ENCODE data around the gene ANKS3.

Gene ANKS3

DNA sequence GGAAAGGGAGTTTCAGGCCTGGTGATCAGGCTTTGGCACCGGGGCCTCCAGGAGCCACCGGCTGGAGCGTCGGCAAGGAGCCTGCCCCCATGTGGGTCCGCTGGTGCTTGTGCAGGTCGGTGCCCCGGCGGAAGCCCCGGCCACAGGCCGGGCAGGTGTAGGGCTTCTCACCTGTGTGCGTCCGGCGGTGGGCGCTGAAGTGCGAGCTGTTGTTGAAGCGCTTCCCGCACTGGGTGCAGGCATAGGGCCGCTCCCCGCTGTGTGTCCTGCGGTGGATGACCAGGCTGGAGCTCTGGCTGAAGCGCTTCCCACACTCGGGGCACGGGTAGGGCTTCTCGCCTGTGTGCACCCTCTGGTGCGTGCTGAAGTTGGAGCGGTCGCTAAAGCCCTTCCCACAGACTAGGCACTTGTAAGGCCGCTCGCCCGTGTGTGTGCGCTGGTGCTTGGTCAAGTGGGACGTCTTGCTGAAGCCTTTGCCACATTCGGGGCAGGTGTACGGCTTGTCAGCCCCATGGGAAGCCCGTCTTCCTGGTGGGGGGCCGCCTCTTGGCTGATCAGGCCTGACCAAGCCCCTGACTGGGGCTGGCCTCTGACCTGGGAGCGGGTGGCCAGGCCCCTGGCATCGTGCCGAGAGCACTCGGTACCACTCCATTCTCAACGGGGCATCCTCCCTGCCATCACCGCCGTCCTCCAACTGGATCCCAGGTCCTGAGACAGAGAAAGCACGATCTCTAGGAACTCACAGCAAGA lies 18.5 kb upstream of the ANKS3 start:
- H3K4me1 ChIP-seq (ENCODE audit: insufficient read depth, low read length) = no peaks in the 10 kb centered on the region
- no peaks in the 10 kb centered on the region for H3K27me3 ChIP-seq (ENCODE audit: insufficient read depth, low read length)
- H3K27ac ChIP-seq (ENCODE audit: low read depth, low read length) = no peak overlapping the region
- peaks cover 4% of the 10 kb centered on the region; the same call in 1 of the 2 replicates for H3K9me3 ChIP-seq (ENCODE audit: insufficient read depth, low read depth, low read length)
- whole genome bisulfite sequencing = 96% methylated on average over 44 of the region's 44 CpGs
- peaks cover 56% of the 10 kb centered on the region for H3K36me3 ChIP-seq (ENCODE audit: insufficient read depth, low read length)
- no peak overlapping the region for H3K4me3 ChIP-seq (ENCODE audit: low read length)
- H3K9ac ChIP-seq (ENCODE audit: low read depth, low read length) = no peak overlapping the region

DNA sequence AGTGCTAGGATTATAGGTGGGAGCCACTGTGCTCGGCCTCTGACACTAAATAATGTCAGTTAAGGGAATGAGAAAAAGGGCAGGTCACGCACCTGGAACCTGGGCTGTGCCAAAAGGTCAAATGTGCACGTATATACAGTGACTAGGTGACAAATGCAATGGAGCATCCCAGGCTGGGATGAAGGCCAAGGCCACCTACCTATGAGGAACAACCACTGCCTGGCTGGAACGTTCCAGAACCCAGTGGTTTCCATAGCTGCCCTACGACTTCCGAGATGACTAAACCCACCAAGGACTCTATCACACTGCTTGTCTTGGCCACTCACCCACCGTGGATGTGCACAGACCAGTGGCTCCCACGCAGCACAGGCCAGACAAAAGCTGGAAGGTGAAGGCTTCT lies 16.8 kb upstream of the ANKS3 start:
- Histone ChIP-seq H3K27ac (ENCODE audit: low read depth, low read length) (no peak overlapping the region), H3K4me3 (ENCODE audit: low read length) (no peak overlapping the region), H3K9me3 (ENCODE audit: insufficient read depth, low read depth, low read length) (peaks cover 4% of the 10 kb centered on the region; the same call in 1 of the 2 replicates), H3K4me1 (ENCODE audit: insufficient read depth, low read length) (no peaks in the 10 kb centered on the region), H3K9ac (ENCODE audit: low read depth, low read length) (no peak overlapping the region), H3K36me3 (ENCODE audit: insufficient read depth, low read length) (peaks cover 45% of the 10 kb centered on the region), H3K27me3 (ENCODE audit: insufficient read depth, low read length) (no peaks in the 10 kb centered on the region)
- WGBS = 96% methylated on average over 8 of the region's 8 CpGs

DNA sequence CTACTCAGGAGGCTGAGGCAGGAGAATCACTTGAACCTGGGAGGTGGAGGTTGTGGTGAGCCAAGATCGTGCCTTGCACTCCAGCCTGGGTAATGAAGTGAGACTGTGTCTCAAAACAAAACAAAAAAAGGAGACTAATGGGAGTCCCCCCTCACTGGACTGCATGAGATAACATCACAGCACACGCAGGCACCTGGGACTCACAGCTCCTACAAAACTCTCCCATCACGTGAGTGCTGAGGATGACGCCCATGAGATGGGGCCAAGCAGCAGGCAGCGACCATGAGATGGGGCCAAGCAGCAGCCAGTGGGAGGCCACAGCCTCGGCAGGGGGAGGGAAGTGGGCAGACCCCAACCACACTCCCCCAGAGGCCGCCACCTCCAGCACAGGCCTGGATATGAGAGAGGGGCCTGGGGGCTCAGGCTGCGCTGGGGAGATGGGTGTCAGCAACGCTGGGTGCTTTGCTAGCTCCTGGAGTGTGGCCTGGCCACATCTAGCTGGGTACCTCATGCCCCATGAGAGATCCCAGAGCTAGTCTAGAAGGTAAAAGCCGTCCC lies 15.7 kb upstream of the ANKS3 start:
- Histone ChIP-seq H3K9ac (ENCODE audit: low read depth, low read length) (no peak overlapping the region), H3K27me3 (ENCODE audit: insufficient read depth, low read length) (no peaks in the 10 kb centered on the region), H3K36me3 (ENCODE audit: insufficient read depth, low read length) (peaks cover 36% of the 10 kb centered on the region), H3K9me3 (ENCODE audit: insufficient read depth, low read depth, low read length) (no peaks in the 10 kb centered on the region), H3K4me1 (ENCODE audit: insufficient read depth, low read length) (no peaks in the 10 kb centered on the region), H3K27ac (ENCODE audit: low read depth, low read length) (no peak overlapping the region), H3K4me3 (ENCODE audit: low read length) (no peak overlapping the region)
- 91% methylated on average over 10 of the region's 10 CpGs for WGBS

DNA sequence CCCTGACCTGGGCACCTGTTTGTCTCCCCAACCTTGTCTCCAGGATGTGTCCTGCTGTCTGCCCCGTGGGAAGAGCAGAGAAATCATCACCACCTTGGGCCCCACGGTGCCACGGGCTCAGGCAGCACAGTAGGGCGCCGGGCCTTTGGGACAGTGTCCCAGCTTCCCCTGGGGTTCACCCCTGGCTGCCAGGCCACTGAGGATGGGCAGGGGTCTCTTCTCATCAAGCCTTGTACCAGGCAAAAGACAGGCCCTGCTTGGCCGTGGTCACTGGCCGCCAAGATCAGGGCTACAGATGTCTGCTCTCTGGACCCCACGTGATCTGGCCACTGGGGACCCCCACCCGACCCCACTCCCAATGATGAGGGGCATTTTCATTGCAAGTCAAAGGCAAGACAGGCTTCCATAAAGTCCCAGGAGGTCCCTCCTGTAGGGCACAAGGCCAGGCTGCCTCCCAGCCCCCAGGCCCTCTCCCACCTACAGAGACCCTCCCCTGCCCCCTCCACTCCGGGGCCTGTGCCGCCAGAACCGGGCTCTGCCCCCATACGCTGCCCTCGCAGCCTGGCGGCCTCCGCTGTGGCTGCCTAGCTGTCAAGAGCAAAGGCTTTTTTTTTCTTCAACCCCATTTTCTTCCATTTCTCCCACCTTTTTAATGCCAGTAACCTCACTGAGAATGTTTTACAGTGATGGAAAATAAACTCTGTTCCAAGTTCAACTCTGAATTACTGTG lies 14.8 kb upstream of the ANKS3 start:
- 94% methylated on average over 16 of the region's 16 CpGs for WGBS
- peaks cover 32% of the 10 kb centered on the region for H3K36me3 ChIP-seq (ENCODE audit: insufficient read depth, low read length)
- no peak overlapping the region for H3K9ac ChIP-seq (ENCODE audit: low read depth, low read length)
- no peak overlapping the region for H3K27ac ChIP-seq (ENCODE audit: low read depth, low read length)
- H3K9me3 ChIP-seq (ENCODE audit: insufficient read depth, low read depth, low read length) = no peaks in the 10 kb centered on the region
- no peaks in the 10 kb centered on the region for H3K27me3 ChIP-seq (ENCODE audit: insufficient read depth, low read length)
- no peak overlapping the region for H3K4me3 ChIP-seq (ENCODE audit: low read length)
- no peaks in the 10 kb centered on the region for H3K4me1 ChIP-seq (ENCODE audit: insufficient read depth, low read length)

DNA sequence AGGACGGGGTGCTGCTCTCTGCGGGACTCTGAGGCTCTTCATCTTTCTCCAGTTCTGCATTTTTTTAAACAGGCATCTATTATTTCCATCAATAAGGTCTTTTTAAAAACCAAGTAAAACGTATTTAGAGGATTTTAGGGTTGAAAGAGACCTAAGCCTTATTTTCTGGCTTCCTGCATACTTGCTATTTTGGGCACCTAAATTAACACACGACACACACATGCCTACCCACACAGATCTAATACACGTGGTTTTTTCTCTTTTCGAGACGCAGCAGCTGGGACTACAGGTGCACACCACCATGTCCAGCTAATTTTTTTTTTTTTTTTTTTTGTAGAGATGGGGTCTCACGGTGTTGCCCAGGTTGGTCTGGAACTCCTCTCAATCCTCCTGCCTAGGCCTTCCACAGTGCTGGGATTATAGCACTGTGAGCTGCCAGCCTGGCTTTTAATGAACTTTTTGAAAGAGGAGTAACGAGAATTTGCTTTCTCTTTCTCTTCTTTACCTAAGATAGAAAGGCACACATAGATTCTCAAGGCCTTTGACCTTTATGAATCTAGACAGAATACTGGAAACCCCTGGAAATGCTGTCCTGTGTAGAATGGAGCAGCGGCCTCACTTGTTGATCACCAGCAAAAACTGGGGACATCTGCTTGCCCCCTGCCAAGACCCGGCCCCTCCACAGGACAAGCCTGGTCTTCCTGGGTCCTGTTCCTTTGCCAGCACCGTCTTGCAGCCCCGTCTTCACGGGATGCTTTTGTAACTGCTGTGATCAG lies 14.0 kb upstream of the ANKS3 start:
- Histone ChIP-seq H3K27ac (ENCODE audit: low read depth, low read length) (no peak overlapping the region), H3K36me3 (ENCODE audit: insufficient read depth, low read length) (peaks cover 24% of the 10 kb centered on the region), H3K27me3 (ENCODE audit: insufficient read depth, low read length) (no peaks in the 10 kb centered on the region), H3K9ac (ENCODE audit: low read depth, low read length) (no peak overlapping the region), H3K4me3 (ENCODE audit: low read length) (no peak overlapping the region), H3K9me3 (ENCODE audit: insufficient read depth, low read depth, low read length) (no peaks in the 10 kb centered on the region), H3K4me1 (ENCODE audit: insufficient read depth, low read length) (no peaks in the 10 kb centered on the region)
- 94% methylated on average over 13 of the region's 14 CpGs for WGBS

DNA sequence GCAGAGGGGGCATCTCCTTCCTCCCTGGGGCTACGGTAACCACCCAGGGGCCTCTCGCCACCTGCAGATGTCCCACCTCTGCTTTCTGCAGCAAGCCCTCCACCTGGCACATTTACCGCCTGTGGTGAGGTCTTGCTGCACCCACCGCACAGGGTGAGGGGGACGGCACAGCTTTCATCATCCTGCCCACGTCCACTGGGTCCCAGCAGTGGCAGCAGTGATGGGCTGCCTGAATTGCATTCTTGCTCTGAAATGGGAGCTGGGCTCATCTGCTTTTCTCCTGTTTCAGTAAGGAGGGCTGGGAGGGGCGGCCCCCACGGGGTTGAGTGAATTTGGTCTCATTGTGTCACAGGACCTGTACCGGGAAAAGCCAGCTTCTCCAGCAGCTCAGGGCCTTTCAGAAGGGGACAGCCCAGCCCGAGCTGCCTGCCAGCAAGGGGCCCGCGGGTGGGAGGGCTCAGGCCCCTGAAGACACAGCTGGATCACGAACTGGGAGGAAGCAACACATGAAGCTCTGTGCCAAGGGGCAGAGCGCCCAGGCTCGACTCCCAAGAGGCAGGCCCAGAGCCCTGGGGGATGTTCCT lies 13.0 kb upstream of the ANKS3 start:
- no peak overlapping the region for H3K4me3 ChIP-seq (ENCODE audit: low read length)
- no peaks in the 10 kb centered on the region for H3K27me3 ChIP-seq (ENCODE audit: insufficient read depth, low read length)
- WGBS = 76% methylated on average over 15 of the region's 15 CpGs
- H3K4me1 ChIP-seq (ENCODE audit: insufficient read depth, low read length) = no peaks in the 10 kb centered on the region; the same call in 1 of the 2 replicates
- H3K9me3 ChIP-seq (ENCODE audit: insufficient read depth, low read depth, low read length) = no peaks in the 10 kb centered on the region
- no peak overlapping the region for H3K9ac ChIP-seq (ENCODE audit: low read depth, low read length)
- peaks cover 14% of the 10 kb centered on the region for H3K36me3 ChIP-seq (ENCODE audit: insufficient read depth, low read length)
- no peak overlapping the region for H3K27ac ChIP-seq (ENCODE audit: low read depth, low read length)

DNA sequence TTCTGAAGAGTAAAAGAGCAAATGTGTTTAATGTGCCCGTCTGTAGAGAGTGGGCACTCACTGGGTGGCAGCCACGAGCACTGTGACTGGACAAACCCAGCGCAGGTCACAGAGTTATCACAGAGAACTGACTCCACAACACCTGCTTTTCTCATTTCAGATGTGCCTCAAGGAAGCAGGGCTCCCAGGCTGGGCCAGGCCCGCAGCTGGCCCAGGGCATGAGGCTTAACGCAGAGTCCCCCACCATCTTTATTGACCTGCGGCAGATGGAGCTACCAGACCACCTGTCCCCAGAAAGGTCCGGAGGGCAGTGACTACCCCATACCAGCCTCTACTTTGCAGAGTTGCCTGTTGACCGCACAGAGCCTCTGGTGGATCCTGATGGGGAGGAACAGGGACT lies 12.1 kb upstream of the ANKS3 start:
- Histone ChIP-seq H3K9ac (ENCODE audit: low read depth, low read length) (no peak overlapping the region), H3K27ac (ENCODE audit: low read depth, low read length) (no peak overlapping the region), H3K9me3 (ENCODE audit: insufficient read depth, low read depth, low read length) (no peaks in the 10 kb centered on the region), H3K4me1 (ENCODE audit: insufficient read depth, low read length) (no peaks in the 10 kb centered on the region; the same call in 1 of the 2 replicates), H3K27me3 (ENCODE audit: insufficient read depth, low read length) (no peaks in the 10 kb centered on the region), H3K36me3 (ENCODE audit: insufficient read depth, low read length) (peaks cover 5% of the 10 kb centered on the region), H3K4me3 (ENCODE audit: low read length) (no peak overlapping the region)
- 88% methylated on average over 8 of the region's 8 CpGs for WGBS

DNA sequence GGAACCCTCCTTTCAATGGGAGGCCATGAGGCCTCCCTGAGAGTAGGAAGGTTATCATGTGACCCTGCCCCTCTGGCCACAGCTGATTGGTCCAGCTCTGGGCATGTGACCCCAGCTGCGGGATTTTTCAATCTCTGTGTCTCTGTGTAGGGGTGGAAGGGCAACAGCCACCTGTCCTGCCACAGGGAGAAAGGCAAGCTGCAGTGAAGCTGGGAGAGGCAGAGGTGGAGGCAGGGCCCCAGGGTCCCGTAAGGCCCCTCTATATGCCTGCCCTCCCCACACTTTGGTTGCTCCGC lies 11.2 kb upstream of the ANKS3 start:
- Histone ChIP-seq H3K27ac (ENCODE audit: low read depth, low read length) (no peak overlapping the region), H3K36me3 (ENCODE audit: insufficient read depth, low read length) (no peaks in the 10 kb centered on the region), H3K4me1 (ENCODE audit: insufficient read depth, low read length) (no peaks in the 10 kb centered on the region; the same call in 1 of the 2 replicates), H3K9ac (ENCODE audit: low read depth, low read length) (no peak overlapping the region), H3K27me3 (ENCODE audit: insufficient read depth, low read length) (no peaks in the 10 kb centered on the region), H3K9me3 (ENCODE audit: insufficient read depth, low read depth, low read length) (no peaks in the 10 kb centered on the region), H3K4me3 (ENCODE audit: low read length) (no peak overlapping the region)
- WGBS = 90% methylated on average over 3 of the region's 3 CpGs

DNA sequence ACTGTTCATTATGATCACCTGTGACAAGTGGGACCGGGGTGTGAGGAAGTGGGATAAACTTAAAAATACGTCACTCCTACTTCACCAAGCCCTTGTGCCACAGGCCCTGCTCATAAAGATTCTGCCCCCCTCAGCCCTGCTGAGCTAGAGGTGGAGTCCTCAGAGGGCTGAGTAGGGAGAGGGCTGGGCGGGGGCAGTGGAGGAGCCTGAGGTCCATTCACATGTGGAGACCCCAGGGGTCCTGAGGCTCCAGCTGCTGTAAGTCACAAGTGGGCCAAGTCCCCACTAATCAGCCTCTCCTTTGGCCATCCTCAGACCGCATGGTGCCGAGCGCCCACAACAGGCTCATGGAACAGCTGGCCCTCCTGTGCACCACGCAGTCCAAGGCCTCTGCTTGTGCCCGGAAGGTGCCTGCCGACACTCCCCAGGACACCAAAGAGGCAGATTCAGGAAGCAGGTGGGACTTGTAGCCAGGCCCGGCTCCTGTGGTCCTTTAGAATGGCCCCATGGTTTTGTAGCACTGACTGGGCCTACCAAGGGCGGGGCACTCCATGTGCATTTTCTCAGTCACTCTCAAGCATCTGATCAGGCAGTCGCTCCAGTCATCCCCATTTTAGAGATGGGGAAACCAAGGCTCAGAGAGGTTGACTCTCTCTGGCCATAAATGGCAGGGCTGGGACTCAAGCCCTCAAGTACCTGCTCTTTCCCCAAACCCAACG lies 10.6 kb upstream of the ANKS3 start:
- H3K9me3 ChIP-seq (ENCODE audit: insufficient read depth, low read depth, low read length) = no peaks in the 10 kb centered on the region
- no peak overlapping the region for H3K9ac ChIP-seq (ENCODE audit: low read depth, low read length)
- no peak overlapping the region for H3K4me3 ChIP-seq (ENCODE audit: low read length)
- no peaks in the 10 kb centered on the region for H3K27me3 ChIP-seq (ENCODE audit: insufficient read depth, low read length)
- no peaks in the 10 kb centered on the region; the same call in 1 of the 2 replicates for H3K4me1 ChIP-seq (ENCODE audit: insufficient read depth, low read length)
- 76% methylated on average over 11 of the region's 13 CpGs for WGBS
- no peak overlapping the region for H3K27ac ChIP-seq (ENCODE audit: low read depth, low read length)
- H3K36me3 ChIP-seq (ENCODE audit: insufficient read depth, low read length) = no peaks in the 10 kb centered on the region

DNA sequence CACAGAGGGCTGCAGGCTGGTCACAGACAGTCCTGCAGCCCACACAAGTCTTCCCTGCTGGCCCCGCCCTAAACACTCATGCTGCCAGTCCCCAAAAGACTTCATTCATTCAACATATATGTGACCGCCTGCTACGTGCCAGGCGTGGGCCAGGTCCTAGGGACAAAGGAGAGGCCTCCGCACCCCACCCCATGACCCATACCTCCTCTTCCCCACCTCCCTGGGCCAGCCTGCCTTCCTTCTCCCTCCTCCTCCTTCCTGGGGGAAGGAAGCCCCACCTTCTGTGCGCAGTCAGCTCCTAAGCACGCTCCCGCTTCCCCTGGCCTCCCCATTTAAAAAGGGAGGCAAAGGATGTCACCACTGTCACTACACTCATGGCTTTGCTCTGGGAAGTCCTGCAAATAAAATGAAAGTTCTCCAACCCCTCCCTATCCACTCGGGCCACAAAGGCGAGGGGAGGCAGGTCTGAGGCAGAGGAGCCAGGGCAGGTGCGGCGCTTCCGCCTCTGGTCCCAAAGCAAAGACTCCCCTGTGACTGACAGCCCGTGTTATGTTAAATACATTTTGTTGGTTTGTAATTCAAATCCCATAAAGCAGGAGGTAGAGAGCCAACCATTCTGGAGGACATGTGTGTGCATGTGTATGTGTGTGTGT lies 9.3 kb upstream of the ANKS3 start:
- Histone ChIP-seq H3K9me3 (ENCODE audit: insufficient read depth, low read depth, low read length) (no peaks in the 10 kb centered on the region), H3K4me1 (ENCODE audit: insufficient read depth, low read length) (no peaks in the 10 kb centered on the region; the same call in 1 of the 2 replicates), H3K27me3 (ENCODE audit: insufficient read depth, low read length) (no peaks in the 10 kb centered on the region), H3K9ac (ENCODE audit: low read depth, low read length) (no peak overlapping the region), H3K4me3 (ENCODE audit: low read length) (no peak overlapping the region; the same call in 1 of the 2 replicates), H3K36me3 (ENCODE audit: insufficient read depth, low read length) (no peaks in the 10 kb centered on the region), H3K27ac (ENCODE audit: low read depth, low read length) (no peak overlapping the region)
- 67% methylated on average over 14 of the region's 14 CpGs for WGBS

All from HUES64 (cell line).